IMR-90 (cell line): ENCODE measurements around the gene AGBL1. TPM values are rescaled to one million over a fixed set of nuclear protein-coding genes. Genes with fewer than 3 reads are reported as not detected.

Experiments used
- ATAC-seq: fragments of 200-7000 bp; cut with Tn5 transposase; 2 replicates; pipeline ENCODE4 v1.9.1; 2020; ENCODE audit warnings: low read depth, mild to moderate bottlenecking, moderate library complexity
- BruUV-seq: library from RNA; stranded (reverse); fragments of 400-500 nt; replicated peaks from 2 replicates; lab custom pipeline; 2021; lab: Mats Ljungman, UMichigan
- CTCF ChIA-PET: fragments of 300-600 bp; formaldehyde crosslinking; extraction: SDS; loops from one replicate; lab custom pipeline; 2021; ENCODE audit warnings: antibody characterized with exemption; lab: Yijun Ruan, JAX
- POLR2A ChIA-PET: fragments of 300-600 bp; sonication (Branson Sonifier 250); formaldehyde crosslinking; loops from one replicate; lab custom pipeline; 2022; ENCODE audit warnings: antibody characterized with exemption; ENCODE audit not compliant: unreplicated experiment; lab: Charles Lee
- DNase-seq: peaks from one replicate; pipeline ENCODE4 v3.0.0; 2013
- H2AFZ ChIP-seq: replicated peaks from 2 replicates; pipeline ENCODE3; 2013; ENCODE audit warnings: low read length, mild to moderate bottlenecking; ENCODE audit not compliant: poor library complexity
- H2AK5ac ChIP-seq: 2 replicates; pipeline ENCODE4 v1.6.1; 2013; ENCODE audit warnings: low read depth, low read length, inconsistent platforms
- H2AK9ac ChIP-seq: replicated peaks from 2 replicates; pipeline ENCODE3; 2013; ENCODE audit warnings: mild to moderate bottlenecking, low read depth, low read length, moderate library complexity; ENCODE audit not compliant: poor library complexity
- H2BK120ac ChIP-seq: 2 replicates; pipeline ENCODE4 v1.6.1; 2013; ENCODE audit warnings: low read depth, low read length, inconsistent platforms
- H2BK15ac ChIP-seq: 3 replicates; pipeline ENCODE4 v1.6.1; 2013; ENCODE audit warnings: low read depth, low read length, inconsistent platforms
- H2BK20ac ChIP-seq: 2 replicates; pipeline ENCODE4 v1.6.1; 2013; ENCODE audit warnings: low read depth, mild to moderate bottlenecking, inconsistent platforms, low read length, moderate library complexity
- H2BK5ac ChIP-seq: 2 replicates; pipeline ENCODE4 v1.6.1; 2013; ENCODE audit warnings: mild to moderate bottlenecking, low read depth, low read length, inconsistent platforms; ENCODE audit not compliant: poor library complexity, severe bottlenecking
- H3K14ac ChIP-seq: replicated peaks from 2 replicates; pipeline ENCODE4 v1.6.1; 2013; ENCODE audit warnings: low read depth, low read length, inconsistent platforms
- H3K18ac ChIP-seq: 2 replicates; pipeline ENCODE4 v1.6.1; 2013; ENCODE audit warnings: low read depth, low read length, control low read depth
- H3K23ac ChIP-seq: 2 replicates; pipeline ENCODE4 v1.6.1; 2013; ENCODE audit warnings: low read depth, low read length, inconsistent platforms
- H3K27ac ChIP-seq: 2 replicates; pipeline ENCODE4 v1.5.1; 2013; ENCODE audit warnings: mild to moderate bottlenecking, control low read depth, low read length; ENCODE audit not compliant: insufficient read depth
- H3K27me3 ChIP-seq: 2 replicates; pipeline ENCODE4 v1.6.1; 2013; ENCODE audit warnings: low read length; ENCODE audit not compliant: control insufficient read depth, insufficient read depth
- H3K36me3 ChIP-seq: 2 replicates; pipeline ENCODE4 v1.6.1; 2013; ENCODE audit warnings: low read length, mixed read lengths; ENCODE audit not compliant: control insufficient read depth, insufficient read depth
- H3K4ac ChIP-seq: 2 replicates; pipeline ENCODE4 v1.6.1; 2013; ENCODE audit warnings: low read depth, low read length, inconsistent platforms
- H3K4me1 ChIP-seq: 2 replicates; pipeline ENCODE4 v1.6.1; 2013; ENCODE audit warnings: low read length, mixed read lengths; ENCODE audit not compliant: control insufficient read depth, insufficient read depth
- H3K4me2 ChIP-seq: 2 replicates; pipeline ENCODE4 v1.6.1; 2013; ENCODE audit warnings: low read depth, mild to moderate bottlenecking, control low read depth, low read length, moderate library complexity
- H3K4me3 ChIP-seq: 2 replicates; pipeline ENCODE4 v1.5.1; 2013; ENCODE audit warnings: low read depth, mild to moderate bottlenecking, control low read depth, low read length, moderate library complexity; ENCODE audit not compliant: insufficient read depth
- H3K56ac ChIP-seq: 2 replicates; pipeline ENCODE4 v1.6.1; 2013; ENCODE audit warnings: low read length, inconsistent platforms; ENCODE audit not compliant: insufficient read depth; ENCODE audit errors: extremely low read depth
- H3K79me1 ChIP-seq, 2 experiments: 2 replicates each; pipeline ENCODE4 v1.6.1; 2013; ENCODE audit warnings: low read length in 2 of 2, inconsistent platforms in 1 of 2, low read depth in 1 of 2
- H3K9ac ChIP-seq: 2 replicates; pipeline ENCODE4 v1.6.1; 2013; ENCODE audit warnings: low read depth, low read length, control low read depth
- H3K9me1 ChIP-seq: 2 replicates; pipeline ENCODE4 v1.6.1; 2013; ENCODE audit warnings: low read length, inconsistent platforms; ENCODE audit not compliant: insufficient read depth
- H3K9me3 ChIP-seq: 2 replicates; pipeline ENCODE4 v1.6.1; 2013; ENCODE audit warnings: low read length; ENCODE audit not compliant: control insufficient read depth, insufficient read depth
- H4K20me1 ChIP-seq: 2 replicates; pipeline ENCODE4 v1.6.1; 2013; ENCODE audit warnings: low read length, inconsistent platforms; ENCODE audit not compliant: insufficient read depth
- H4K5ac ChIP-seq: 2 replicates; pipeline ENCODE4 v1.6.1; 2013; ENCODE audit warnings: mild to moderate bottlenecking, low read depth, low read length, control low read depth
- H4K8ac ChIP-seq, 2 experiments: 2 replicates each; pipeline ENCODE4 v1.6.1; 2013; ENCODE audit warnings: low read depth in 2 of 2, low read length in 2 of 2, control low read depth in 1 of 2, inconsistent platforms in 1 of 2
- H4K91ac ChIP-seq: 2 replicates; pipeline ENCODE4 v1.6.1; 2013; ENCODE audit warnings: low read depth, low read length, inconsistent platforms; ENCODE audit not compliant: insufficient read depth
- FOS ChIP-seq: fragments of 150-350 bp; IDR thresholded peaks from 2 replicates; pipeline ENCODE4 v1.6.1; 2016; ENCODE audit warnings: low read depth, low read length
- POLR2A ChIP-seq: IDR thresholded peaks from 2 replicates; pipeline ENCODE4 v1.6.1; 2012; ENCODE audit warnings: mild to moderate bottlenecking, low read depth, low read length
- WGBS, 2 experiments: methylation state at CpG; one replicate each; pipeline versions ENCODE4 v1.1.5 to v1.1.7; 2013; ENCODE audit warnings: missing lambda C conversion rate in 2 of 2; ENCODE audit not compliant: insufficient read length in 1 of 2; ENCODE audit errors: extremely low coverage in 2 of 2; 5-methylcytosine and 5-hydroxymethylcytosine counted together
- dilution Hi-C: fragments of 300-500 bp; cut with HindIII; formaldehyde crosslinking; loops from one replicate; pipeline ENCODE4 v1.14.3; 2018; ENCODE audit warnings: low sequenced_read_pairs; ENCODE audit not compliant: unreplicated experiment
- in situ Hi-C: fragments of 300-500 bp; cut with MboI; formaldehyde crosslinking; loops from 3 replicates; pipeline ENCODE4 v1.14.3; 2019; ENCODE audit warnings: low sequenced_read_pairs, inconsistent platforms, mixed read lengths
- intact Hi-C: fragments of 100-400 bp; cut with micrococcal nuclease; formaldehyde crosslinking; loops from 2 replicates; pipeline ENCODE4 v1.10.0; 2022
- polyA plus RNA-seq, 3 experiments: library from polyadenylated mRNA; depleted of rRNA; stranded (reverse); fragments of >200 nt; gene quantifications; 2 replicates each; pipeline ENCODE4 v1.2.3, GENCODE V29; 2012; ENCODE audit warnings: low replicate concordance in 1 of 3
- total RNA-seq: library from RNA; depleted of rRNA; stranded (reverse); fragments of >200 nt; gene quantifications from 2 replicates; pipeline ENCODE4 v1.2.3, GENCODE V29; 2012

AGBL1 gene
- total and polyA plus RNA-seq, 2 of the 4 experiments (the other 2 are of a cell fraction), result not detected

GRCh38 chr15:86266896-86267484 is 187.3 kb downstream of the AGBL1 start:
- dilution Hi-C loops, result no loop called here
- no TSS peak for BruUV-seq
- CTCF ChIA-PET, result no interaction called here

More at GRCh38 chr15:86266896-86267484, 187.3 kb downstream of the AGBL1 start:
- intact Hi-C loops, result no loop called here
- no peaks in the 10 kb centered on the region for H4K20me1 ChIP-seq
- POLR2A ChIA-PET, result no interaction called here
- no peaks in the 10 kb centered on the region for H3K36me3 ChIP-seq
- H3K56ac ChIP-seq, result no peak overlapping the region
- no peaks in the 10 kb centered on the region for H3K4me1 ChIP-seq
- no peak overlapping the region for H2AK9ac ChIP-seq
- H3K27me3 ChIP-seq, result no peaks in the 10 kb centered on the region
- no peak overlapping the region for H2BK5ac ChIP-seq
- no peak overlapping the region for H4K8ac ChIP-seq
- no peak overlapping the region for H3K27ac ChIP-seq
- no peak overlapping the region for H3K4ac ChIP-seq
- WGBS, 2 experiments, result no CpG with 5 or more reads among the region's 6 CpGs
- H3K9me3 ChIP-seq, result peaks cover 26% of the 10 kb centered on the region
- no peak overlapping the region for H3K23ac ChIP-seq
- no peak overlapping the region for H3K4me2 ChIP-seq
- no peaks in the 10 kb centered on the region for H3K9me1 ChIP-seq
- H4K91ac ChIP-seq, result no peak overlapping the region
- no peak overlapping the region for H3K4me3 ChIP-seq
- H3K9ac ChIP-seq, result no peak overlapping the region
- TF ChIP-seq POLR2A (no peak), FOS (no peak)
- H3K14ac ChIP-seq, result no peak overlapping the region
- no peak overlapping the region for H2BK20ac ChIP-seq
- H4K5ac ChIP-seq, result no peak overlapping the region
- no peaks in the 10 kb centered on the region for H3K79me1 ChIP-seq
- ATAC-seq, result no peak
- no peak overlapping the region for H3K18ac ChIP-seq
- no peak overlapping the region for H2AFZ ChIP-seq
- no peak overlapping the region for H2BK15ac ChIP-seq
- DNase-seq, result no peak
- in situ Hi-C loops, result no loop called here
- no peak overlapping the region for H2BK120ac ChIP-seq
- no peak overlapping the region for H2AK5ac ChIP-seq
